GM18873 (cell line): ENCODE data around the gene MTMR1.

Source experiments
- ATAC-seq: cut with Tn5 transposase; IDR thresholded peaks from one replicate; pipeline ENCODE4 v1.9.1; 2021; ENCODE audit warnings: mild to moderate bottlenecking, moderate library complexity, moderate number of reproducible peaks; ENCODE audit not compliant: unreplicated experiment, low FRiP score

Gene MTMR1

GRCh38 chrX:150775569-150776350, 82.6 kb downstream of the MTMR1 start:
- ATAC-seq = no peak

- ATAC-seq = no peak
These were observed 84.3 kb downstream of the MTMR1 start for GRCh38 chrX:150777328-150777992.

GRCh38 chrX:150779385-150779784, 86.2 kb downstream of the MTMR1 start:
- ATAC-seq = no peak

GRCh38 chrX:150781677-150782076, 88.5 kb downstream of the MTMR1 start:
- ATAC-seq = no peak

GRCh38 chrX:150790021-150790420, 96.8 kb downstream of the MTMR1 start:
- no peak for ATAC-seq

- ATAC-seq = no peak
These were observed 99.8 kb downstream of the MTMR1 start for GRCh38 chrX:150792949-150793527.

- ATAC-seq = no peak
These were observed 112.5 kb downstream of the MTMR1 start for GRCh38 chrX:150805736-150806135.

GRCh38 chrX:150806827-150807226, 113.6 kb downstream of the MTMR1 start:
- ATAC-seq = no peak

GRCh38 chrX:150813922-150814321, 120.7 kb downstream of the MTMR1 start:
- no peak for ATAC-seq
